Mesenteric fat pad (tissue), 1 donor: Measurements from ENCODE around the gene FLNA. TPM values are rescaled to one million over a fixed set of nuclear protein-coding genes. Genes with fewer than 3 reads are reported as not detected.
"Not testable (repeated sequence)": the region's sequence is repeated elsewhere in the genome, so short reads cannot be mapped to it uniquely, and the experiment has no call there.

Experiments used
- DNase-seq: peaks from one replicate; pipeline ENCODE4 v3.0.0-alpha.2; 2020; ENCODE audit warnings: low spot score
- total RNA-seq: library from RNA; stranded (reverse); fragmentation: NEBNext Ultra II Directional; extraction: Animal tissue kit (Norgen Biotek cat#: 25700); gene quantifications from one replicate; pipeline ENCODE4 v1.2.1, GENCODE V29; 2021
- donor health status: DM: yes; HTN: yes; CAD: no.

FLNA gene
- total RNA-seq, 1 donor from 2014 or later, result 1,133 TPM

DNA sequence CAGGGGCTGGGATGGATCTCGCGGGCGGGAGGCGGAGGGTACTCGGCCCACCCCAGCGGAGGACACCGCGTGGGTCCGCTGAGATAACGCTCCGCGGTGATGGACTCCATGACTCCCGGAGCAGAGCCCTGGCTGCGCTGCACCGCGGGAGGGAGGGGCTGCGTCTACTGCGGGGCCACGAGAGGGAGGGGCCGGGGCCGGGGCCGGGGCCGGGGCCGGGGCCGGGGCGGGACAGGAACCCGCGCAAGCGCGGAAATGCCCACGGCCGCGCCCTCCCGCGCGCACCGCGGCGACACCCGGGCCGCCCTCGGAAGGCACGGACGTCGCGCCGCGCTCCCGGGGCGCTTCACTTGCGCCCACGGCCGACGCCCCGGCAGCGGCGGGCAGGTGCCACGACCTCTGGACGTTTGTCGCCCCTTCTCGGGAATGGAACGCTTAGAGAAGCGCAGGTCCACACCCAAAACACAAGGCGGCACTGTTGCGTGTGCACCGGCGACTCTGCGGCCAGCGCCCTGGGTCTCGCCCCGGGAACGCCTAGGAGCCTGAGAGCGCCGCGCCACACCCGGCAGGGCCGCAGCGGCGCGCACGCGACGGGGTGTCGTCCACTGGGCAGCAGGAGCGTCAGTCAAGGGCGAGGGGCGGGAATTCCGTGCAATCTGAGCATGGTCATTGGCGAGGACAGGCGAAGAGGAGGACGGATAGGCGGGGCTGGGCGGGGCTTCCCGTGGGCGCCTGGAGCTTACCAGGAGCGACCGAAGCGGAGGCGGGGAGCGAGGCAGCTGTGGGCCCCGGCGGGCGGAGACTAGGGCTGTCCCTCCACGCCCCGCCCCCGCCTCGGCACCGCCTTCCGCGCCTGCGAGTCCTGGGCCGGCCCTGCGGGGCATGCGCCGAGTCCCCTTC lies 32.8 kb downstream of the FLNA start:
- DNase-seq, result not testable (repeated sequence)

DNA sequence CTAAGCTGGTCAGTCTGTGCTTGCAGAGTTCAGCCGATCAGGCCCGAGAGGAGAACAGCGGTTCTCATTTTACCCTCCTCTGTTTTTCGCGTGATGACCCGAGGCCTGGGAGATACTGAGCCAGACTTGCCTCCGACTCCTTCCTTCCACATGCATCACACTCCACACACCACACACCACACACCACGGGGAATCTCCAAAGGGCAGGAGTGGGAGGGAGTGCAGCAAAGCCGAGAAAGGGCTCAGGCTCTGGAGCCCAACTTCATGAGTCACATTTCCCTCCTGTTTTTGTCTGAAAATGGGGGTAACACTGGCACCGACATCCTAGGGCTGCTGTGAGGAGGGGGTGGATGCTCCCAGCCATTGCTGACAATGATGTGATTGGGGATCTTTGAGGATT lies 39.9 kb downstream of the FLNA start:
- no peak for DNase-seq

DNA sequence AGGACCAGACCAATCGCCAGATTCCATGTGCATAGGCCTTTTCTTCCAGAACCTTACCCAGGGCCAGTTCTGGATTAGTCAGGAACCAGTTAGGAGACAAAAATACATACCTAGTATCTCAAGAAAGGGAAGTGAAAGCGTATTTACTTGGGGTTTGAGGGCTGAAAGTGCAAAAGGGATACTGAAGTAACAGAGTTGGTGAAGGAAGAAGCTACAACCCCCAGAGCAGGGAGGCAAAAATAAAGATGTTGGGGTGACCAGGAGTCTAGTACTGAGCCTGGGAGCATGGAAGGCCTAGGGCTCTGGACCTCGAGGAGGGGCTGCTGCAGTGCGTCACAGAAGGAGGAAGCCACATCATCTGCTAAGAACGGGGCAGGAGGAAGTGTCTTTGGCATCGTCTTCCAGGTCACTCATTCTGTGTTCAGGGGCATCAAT lies 40.6 kb downstream of the FLNA start:
- no peak for DNase-seq

DNA sequence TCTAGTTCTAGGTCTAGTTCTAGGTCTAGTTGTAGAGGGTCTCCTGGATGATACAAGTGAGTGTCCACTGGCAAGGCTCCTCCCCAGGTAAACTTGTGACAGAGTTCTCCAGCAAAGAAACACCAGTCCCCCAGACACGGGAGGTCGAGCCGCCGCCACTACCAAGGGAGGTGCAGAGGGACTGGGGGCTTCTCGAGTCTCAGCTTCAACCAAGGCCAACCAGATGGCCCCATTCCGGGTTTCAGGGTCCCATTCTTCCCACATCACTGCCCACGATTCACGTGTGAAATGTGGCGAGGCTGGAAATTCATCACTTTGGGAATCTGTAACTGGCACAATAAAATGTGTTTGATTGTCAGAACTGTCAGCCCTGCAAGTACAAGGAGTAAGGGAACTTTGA lies 41.3 kb downstream of the FLNA start:
- DNase-seq, result no peak

DNA sequence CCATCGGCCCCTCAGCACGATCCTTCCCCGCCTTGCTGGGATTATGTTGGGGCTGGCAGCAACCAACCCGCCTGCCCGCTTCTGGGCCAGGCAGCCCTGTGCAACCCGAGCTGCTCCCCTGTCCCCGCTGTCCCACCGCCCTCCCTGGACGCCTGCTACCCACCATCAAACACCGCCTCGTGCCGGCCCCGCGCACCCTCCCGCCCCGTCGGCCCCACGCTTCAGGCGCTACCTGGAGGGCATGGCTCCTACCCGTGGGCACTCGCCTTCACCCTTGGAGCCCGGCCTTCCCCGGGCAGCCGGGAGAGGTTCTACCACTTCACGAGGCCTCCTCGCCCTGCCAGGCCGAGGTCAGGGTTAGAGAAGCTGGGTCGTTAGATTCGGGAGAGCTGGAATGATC lies 41.9 kb downstream of the FLNA start:
- no peak for DNase-seq

DNA sequence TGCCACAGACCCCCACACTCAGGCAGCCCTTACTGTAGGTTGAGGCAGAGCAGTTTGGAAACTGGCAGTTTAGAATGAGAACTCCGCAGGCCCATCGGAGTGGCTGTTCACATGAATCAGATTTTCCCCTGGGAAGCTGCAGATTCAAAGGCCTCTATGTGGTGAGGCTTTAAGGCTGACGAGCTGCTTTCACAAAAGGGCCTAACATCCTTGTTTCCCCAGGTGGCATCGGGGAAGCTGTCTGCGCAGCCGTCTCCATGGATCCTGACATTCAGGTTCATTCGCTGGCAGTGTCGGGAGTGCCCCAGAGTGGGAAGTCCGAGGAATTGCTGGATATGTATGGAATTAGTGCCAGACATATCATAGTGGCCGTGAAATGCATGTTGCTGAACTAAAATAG lies 45.1 kb downstream of the FLNA start:
- no peak for DNase-seq

DNA sequence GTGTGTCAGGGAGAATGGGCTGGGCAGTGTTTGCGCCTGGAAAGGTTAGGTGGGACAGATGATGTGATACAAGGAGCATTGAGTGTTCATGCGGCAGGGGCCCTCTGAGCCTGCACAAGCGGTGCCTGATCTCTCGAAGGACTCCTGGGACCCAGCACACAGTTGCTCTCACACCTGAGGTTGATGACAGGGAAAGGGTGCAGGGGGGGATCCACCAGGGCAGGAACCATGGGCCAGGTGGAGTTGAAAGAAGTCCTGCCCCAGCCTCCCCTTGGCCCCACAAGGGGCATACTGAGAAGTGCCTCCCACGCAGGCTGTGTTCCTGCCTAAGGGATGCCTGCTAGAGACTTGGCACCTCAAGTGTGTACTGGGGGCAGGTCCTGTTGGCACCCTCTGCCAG lies 45.8 kb downstream of the FLNA start:
- DNase-seq, result no peak

DNA sequence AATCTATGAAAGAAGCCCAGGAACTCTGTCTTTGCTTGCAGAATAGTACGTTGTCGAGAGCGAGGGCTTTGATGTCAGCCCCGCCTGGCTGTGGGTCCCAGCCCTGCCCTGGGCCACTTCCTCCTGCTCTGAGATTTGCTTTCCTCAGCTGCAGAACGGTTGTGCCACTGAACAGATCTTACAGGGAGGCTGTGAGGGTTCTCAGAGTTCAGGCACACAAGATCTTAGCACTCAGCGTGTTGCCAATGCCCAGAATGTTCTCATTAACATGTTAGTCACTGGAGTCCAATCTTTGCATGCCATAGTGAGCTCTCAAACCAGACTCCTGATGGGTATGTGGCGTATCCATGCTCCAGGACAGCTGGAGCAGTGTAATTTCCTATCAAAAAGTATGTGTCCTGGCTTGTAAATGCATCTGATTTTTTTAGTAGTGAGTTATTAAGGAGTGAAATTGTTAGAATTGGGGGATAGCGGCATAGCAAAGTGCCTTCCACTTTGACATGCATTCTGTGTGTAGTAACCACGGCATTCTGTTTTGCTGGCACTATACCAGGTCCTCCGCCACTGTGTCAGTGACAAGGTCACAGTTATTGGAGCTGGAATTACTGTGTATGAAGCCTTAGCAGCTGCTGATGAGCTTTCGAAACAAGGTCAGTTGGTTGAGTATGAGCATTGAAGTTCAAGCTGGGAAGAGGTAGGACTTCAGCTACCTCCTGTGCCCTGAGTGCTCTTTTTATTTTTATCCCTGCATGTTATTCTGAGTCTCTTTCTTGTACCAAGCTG lies 47.2 kb downstream of the FLNA start:
- DNase-seq, result no peak

DNA sequence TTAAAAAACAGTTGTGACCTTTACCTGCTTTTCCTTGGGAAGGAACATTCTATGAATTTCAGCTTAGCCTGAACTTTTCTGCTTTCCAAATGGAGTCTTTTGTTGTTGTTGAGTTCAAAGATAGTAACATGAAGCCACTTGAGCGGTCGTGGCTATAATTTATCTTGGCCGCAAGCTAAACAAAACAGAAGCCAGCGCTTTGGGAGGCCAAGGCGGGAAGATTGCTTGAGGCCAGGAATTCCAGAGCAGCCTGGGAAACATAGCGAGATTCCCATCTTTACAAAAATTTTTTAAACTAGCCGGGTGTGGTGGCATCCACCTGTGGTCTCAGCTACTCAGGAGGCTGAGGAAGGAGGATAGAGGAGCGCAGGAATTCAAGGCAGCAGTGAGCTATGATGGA lies 48.9 kb downstream of the FLNA start:
- DNase-seq, result no peak

DNA sequence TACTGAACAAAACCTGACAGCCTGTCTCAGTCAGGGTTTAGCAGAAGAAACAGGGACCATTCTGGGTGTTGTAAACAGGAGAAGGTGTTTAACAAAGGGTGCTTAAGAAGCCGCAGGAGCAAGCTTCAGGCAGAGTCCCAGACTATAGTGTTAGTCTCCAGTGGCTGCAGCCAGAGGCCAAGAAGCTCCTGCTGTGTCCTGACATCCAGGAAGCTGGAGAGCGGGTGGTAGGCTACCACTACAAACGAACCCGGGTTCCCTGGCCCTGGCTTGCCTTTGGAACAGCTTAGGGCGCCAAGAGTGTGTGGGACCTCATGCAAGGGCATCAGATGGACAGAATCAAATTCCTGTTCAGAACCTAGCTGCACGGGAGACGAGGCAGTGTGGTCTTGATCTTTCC lies 50.9 kb downstream of the FLNA start:
- DNase-seq, result no peak

DNA sequence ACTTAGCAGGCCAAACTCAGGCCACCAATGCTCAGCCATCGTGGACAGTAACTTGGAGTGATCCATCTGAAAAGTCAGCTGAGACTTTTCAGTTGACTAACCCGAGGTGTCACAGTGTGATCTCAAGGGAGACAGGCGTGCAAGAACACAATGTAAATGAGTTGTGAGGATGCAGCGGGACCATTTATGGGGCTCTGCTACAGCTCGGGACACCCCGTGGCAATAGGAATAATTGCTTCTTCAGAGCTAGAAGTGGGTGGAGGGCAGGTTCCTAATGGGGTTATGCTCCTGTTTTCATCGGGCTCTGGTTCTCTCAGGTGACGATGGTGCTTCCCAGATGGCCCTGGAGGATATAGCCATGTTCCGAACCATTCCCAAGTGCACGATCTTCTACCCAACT lies 51.5 kb downstream of the FLNA start:
- DNase-seq, result no peak

DNA sequence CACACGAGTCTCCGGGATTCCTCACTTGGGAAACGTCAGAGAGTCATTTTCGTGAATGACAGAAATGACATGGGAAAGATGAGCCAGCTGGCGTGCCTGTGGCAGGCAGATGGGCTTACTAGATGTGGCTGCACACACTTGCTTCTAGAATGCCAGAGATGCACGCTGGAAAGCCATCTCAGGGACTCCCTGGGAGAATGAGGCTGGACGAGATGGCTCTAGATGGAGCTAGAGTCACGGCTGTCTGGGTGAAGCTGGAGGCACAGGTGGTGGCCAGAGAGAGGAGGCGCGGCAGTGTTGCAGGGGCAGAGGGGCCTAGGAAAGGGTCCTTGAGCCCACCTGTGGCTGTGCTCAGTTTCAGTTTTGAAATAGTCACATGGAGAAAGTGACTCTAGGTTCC lies 52.8 kb downstream of the FLNA start:
- DNase-seq, result no peak

DNA sequence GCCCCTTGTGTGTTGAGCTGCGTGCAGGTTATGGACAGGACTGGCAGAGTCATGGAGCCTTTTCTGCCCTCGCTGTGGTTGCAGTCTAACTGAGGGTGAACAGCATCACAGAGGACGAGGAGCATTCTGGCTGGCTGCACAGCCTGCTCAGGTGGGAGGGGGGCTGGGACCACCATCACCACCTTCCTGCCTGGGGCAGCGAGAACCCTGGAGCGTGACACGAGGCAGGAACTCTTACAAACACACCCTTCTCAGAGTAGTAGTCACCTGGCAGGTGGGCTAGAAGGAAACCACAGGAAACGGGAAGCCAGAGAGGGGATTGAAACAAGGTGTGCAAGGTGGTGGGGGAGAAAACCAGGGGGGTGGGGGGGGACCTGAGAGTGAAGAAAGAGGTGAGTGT lies 53.3 kb downstream of the FLNA start:
- no peak for DNase-seq

DNA sequence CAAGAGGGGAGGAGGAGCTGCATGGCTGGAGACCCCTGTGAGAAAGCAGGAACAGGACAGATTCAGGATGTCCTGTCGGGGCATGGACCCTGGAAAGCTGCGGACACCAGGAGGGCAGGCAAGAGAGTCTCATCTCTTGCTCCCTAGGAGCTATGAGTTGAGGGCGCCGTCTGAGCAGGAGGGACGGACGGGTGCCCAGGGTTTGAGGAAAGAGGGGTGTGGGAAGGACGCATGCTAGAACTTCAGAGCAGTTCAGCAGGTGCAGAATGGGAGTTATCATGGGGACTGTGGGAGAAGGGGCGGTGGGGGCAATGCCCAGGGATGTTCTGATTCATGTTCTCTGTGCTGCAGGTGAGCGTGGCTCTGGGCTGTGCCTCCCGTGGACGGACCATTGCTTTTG lies 54.0 kb downstream of the FLNA start:
- no peak for DNase-seq

DNA sequence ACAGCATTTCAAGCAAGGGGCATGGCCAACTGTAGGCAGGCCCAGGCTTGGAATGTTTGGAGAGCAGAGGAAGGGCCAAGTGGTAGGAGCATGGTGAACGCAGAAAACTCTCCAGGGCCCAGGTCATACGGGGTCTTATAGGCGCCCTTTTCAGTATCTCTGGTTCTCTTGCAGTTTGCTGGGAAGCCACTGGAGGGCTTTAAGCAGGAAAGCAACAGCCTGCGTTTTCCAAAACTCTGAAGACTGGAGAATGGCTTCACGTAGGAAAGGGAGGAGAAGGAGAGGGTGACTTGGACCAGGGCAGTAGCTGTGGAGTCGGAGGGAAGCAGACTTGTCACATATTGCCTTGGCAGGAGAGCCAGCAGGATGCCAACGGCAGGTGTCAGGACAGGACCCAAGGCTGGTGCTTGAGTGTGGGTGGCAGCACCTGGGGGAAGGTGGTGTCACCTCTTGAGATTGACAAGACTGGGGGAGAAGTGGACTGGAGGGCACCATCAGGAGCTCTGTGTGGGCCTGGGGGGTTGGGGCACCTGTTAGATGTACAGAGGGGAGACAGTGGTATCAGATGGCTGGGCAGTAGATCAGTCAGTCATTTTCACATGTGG lies 56.9 kb downstream of the FLNA start:
- no peak for DNase-seq

DNA sequence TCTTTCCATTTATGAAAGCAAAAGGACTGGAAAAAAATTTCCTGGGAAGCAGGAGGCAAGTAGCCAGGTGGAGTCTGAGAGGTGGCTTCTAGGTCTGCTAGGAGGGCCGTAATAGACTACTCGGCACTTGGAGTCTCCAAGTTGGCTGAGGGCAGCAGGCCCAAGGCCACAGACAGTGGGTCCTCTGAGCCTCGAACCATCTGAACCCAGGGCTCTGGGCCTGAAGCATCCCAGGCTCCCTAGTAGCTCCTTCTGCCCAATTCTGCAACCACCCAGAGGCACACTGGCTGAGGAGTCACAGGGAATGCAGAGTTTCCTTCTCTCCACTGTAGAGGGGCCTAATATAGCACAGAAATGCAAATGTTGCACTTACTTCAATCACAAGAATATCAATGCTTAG lies 59.0 kb downstream of the FLNA start:
- DNase-seq, result no peak

DNA sequence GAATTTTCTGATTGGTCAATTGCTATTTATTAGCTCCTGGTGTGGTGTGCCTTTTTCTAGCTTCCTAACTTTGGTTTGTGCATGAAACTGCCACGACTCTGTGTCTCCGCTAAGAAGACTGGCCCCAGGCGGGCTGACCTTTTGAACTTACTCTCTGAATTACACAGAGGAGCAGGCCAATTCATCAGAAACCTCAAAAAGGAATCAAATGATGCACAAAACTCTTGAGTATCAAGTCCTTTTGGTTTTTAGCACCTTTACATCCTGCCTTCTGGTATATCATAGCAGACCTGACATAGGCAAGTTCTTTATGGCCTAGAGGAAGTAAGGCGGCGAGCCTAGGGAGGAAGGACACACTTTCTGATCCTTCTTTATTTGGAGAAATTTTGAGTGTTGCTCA lies 61.3 kb downstream of the FLNA start:
- DNase-seq, result no peak

DNA sequence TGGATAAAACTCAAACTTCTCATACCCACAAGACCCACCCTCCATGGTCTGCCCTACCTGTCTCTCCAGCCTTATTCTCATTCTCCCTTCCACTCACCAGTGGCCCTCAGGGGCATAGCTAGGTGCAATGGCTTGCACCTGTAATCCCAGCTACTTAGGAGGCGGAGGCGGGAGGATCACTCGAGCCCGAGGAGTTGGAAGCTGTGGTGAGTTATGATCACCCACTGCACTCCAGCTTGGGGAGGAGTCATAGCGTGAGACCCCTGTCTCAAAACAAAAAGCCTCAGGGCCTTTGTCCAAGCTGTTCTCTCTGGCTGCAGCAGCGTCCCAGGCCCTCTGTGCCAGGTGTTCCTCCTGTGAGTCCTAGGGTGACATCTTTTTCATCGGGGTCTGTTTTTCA lies 62.3 kb downstream of the FLNA start:
- DNase-seq, result no peak

DNA sequence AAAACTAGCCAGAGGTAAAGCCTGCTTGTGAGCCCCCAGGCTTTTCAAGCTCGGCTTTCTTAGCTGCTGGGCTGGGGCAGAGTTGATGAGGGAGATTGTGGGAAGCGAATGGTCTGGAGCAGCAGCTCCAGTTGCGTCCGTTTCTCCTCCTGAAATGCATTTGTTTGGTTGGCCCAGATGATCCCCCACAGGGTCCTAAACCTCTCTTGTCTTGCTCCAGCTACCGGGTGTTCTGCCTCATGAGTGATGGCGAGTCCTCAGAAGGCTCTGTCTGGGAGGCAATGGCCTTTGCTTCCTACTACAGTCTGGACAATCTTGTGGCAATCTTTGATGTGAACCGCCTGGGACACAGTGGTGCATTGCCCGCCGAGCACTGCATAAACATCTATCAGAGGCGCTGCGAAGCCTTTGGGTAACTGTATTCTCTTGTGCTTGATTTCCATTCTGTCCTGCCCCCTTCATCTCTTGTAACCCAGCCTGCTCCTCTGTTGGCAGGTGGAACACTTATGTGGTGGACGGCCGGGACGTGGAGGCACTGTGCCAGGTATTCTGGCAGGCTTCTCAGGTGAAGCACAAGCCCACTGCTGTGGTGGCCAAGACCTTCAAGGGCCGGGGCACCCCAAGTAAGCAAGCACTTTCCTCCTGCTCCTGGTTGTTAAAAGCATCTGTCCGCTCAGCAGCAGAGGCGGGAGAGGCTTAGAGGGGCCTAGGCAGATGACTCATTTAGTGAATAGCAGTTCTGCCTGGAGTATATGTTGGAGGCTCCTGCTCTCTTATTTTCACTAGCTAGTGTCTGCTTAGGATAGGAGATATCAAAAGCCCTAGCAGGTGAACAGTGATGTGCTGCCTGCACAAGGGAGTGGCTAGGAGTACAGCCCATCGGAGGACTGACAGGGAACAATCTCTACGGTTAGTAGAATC lies 63.6 kb downstream of the FLNA start:
- DNase-seq, result no peak

DNA sequence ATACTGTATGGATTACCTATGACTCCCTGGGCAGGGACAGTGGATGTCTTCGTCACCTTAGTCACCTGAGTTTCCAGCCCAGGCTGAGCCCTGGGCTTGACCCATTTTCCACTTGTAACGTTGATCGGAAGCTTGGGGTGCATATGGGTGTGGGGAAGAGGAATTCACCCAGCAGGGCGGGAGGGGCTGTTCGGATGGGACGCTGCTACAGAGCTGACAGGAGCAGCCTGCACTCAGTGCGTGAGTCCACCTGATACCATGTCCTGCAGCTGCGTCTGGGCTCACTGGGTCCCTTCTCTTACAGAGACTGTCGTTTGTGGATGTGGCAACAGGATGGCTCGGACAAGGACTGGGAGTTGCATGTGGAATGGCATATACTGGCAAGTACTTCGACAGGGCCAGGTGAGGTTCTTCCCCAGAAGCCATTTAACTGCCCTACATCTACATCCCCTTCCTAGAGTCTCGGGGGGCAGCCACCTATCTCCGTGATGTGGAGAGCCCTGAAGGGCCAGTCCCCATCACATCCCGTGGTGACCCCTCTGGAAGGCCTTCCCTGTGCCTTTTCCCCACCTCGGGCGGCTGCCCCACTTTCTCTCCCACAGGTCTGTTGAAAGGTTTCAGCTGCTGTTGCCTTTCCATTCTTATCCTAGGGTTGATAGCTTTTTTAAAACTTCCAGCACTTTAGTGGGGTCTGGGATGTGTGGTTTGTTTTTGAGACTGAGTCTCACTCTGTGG lies 65.2 kb downstream of the FLNA start:
- no peak for DNase-seq
